ENCODE measurements around the gene RIOK2. TPM values are rescaled to one million over a fixed set of nuclear protein-coding genes. Genes with fewer than 3 reads are reported as not detected.

Gene RIOK2
- total and polyA plus RNA-seq, 9 of the 15 experiments (the other 6 are each of a cell fraction or from before 2014, with no cell fraction given) = 22.9 to 97.6 (median 47.8) TPM

GRCh38 chr5:97112230-97112629, 70.8 kb downstream of the RIOK2 start (continued):
- TF ChIP-seq, protein P1, sequence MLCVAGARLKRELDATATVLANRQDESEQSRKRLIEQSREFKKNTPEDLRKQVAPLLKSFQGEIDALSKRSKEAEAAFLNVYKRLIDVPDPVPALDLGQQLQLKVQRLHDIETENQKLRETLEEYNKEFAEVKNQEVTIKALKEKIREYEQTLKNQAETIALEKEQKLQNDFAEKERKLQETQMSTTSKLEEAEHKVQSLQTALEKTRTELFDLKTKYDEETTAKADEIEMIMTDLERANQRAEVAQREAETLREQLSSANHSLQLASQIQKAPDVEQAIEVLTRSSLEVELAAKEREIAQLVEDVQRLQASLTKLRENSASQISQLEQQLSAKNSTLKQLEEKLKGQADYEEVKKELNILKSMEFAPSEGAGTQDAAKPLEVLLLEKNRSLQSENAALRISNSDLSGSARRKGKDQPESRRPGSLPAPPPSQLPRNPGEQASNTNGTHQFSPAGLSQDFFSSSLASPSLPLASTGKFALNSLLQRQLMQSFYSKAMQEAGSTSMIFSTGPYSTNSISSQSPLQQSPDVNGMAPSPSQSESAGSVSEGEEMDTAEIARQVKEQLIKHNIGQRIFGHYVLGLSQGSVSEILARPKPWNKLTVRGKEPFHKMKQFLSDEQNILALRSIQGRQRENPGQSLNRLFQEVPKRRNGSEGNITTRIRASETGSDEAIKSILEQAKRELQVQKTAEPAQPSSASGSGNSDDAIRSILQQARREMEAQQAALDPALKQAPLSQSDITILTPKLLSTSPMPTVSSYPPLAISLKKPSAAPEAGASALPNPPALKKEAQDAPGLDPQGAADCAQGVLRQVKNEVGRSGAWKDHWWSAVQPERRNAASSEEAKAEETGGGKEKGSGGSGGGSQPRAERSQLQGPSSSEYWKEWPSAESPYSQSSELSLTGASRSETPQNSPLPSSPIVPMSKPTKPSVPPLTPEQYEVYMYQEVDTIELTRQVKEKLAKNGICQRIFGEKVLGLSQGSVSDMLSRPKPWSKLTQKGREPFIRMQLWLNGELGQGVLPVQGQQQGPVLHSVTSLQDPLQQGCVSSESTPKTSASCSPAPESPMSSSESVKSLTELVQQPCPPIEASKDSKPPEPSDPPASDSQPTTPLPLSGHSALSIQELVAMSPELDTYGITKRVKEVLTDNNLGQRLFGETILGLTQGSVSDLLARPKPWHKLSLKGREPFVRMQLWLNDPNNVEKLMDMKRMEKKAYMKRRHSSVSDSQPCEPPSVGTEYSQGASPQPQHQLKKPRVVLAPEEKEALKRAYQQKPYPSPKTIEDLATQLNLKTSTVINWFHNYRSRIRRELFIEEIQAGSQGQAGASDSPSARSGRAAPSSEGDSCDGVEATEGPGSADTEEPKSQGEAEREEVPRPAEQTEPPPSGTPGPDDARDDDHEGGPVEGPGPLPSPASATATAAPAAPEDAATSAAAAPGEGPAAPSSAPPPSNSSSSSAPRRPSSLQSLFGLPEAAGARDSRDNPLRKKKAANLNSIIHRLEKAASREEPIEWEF (CRISPR knock-in tag; IDR thresholded peaks at IDR 0.05) = no peak
- TF ChIP-seq KHSRP (IDR thresholded peaks at IDR 0.05) (no peak), MTF1 (CRISPR knock-in tag; IDR thresholded peaks at IDR 0.05; ENCODE audit: borderline replicate concordance) (no peak), RB1 (IDR thresholded peaks at IDR 0.05; ENCODE audit: low read depth) (no peak), WHSC1 (IDR thresholded peaks at IDR 0.05; ENCODE audit: low read length) (no peak), ZKSCAN3 (CRISPR knock-in tag; IDR thresholded peaks at IDR 0.05) (no peak), SETDB1 (IDR thresholded peaks at IDR 0.05; ENCODE audit: low read length) (no peak), HMG20A (CRISPR knock-in tag; conservative IDR thresholded peaks at IDR 0.05) (no peak), KDM2B (CRISPR knock-in tag; IDR thresholded peaks at IDR 0.05) (no peak), ESRRB (CRISPR knock-in tag; IDR thresholded peaks at IDR 0.05; ENCODE audit: borderline replicate concordance) (no peak), MED1 (CRISPR knock-in tag; IDR thresholded peaks at IDR 0.05; ENCODE audit: borderline replicate concordance) (no peak)
- TF ChIP-seq, protein P2, sequence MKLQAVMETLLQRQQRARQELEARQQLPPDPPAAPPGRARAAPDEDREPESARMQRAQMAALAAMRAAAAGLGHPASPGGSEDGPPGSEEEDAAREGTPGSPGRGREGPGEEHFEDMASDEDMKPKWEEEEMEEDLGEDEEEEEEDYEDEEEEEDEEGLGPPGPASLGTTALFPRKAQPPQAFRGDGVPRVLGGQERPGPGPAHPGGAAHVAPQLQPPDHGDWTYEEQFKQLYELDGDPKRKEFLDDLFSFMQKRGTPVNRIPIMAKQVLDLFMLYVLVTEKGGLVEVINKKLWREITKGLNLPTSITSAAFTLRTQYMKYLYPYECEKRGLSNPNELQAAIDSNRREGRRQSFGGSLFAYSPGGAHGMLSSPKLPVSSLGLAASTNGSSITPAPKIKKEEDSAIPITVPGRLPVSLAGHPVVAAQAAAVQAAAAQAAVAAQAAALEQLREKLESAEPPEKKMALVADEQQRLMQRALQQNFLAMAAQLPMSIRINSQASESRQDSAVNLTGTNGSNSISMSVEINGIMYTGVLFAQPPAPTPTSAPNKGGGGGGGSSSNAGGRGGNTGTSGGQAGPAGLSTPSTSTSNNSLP (IDR thresholded peaks at IDR 0.05; ENCODE audit: borderline replicate concordance, low read depth, low read length) = no peak
- TF ChIP-seq, protein P3, sequence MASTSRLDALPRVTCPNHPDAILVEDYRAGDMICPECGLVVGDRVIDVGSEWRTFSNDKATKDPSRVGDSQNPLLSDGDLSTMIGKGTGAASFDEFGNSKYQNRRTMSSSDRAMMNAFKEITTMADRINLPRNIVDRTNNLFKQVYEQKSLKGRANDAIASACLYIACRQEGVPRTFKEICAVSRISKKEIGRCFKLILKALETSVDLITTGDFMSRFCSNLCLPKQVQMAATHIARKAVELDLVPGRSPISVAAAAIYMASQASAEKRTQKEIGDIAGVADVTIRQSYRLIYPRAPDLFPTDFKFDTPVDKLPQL (IDR thresholded peaks at IDR 0.05; ENCODE audit: extremely low read depth, insufficient read length) = no peak

All from K562 (cell line).